GM23338 (cell line): ENCODE measurements around the gene THRA.

Source experiments
- CREB1 ChIP-seq: fragments of 250-450 bp; sonication (Bioruptor Pico); IDR thresholded peaks from 2 replicates; pipeline ENCODE4 v1.5.0; 2020; ENCODE audit warnings: low read depth, mild to moderate bottlenecking, moderate library complexity
- EZH2 ChIP-seq: fragments of 200-600 bp; sonication (generic); IDR thresholded peaks from one replicate; pipeline ENCODE4 v1.8.0; 2017; ENCODE audit warnings: antibody characterized with exemption, mild to moderate bottlenecking, low read depth; ENCODE audit not compliant: unreplicated experiment
- EZH2phosphoT487 ChIP-seq: fragments of 200-600 bp; sonication (generic); IDR thresholded peaks from one replicate; pipeline ENCODE4 v1.8.1; 2018; ENCODE audit warnings: antibody characterized with exemption; ENCODE audit not compliant: unreplicated experiment
- JUNB ChIP-seq: IDR thresholded peaks from one replicate; pipeline ENCODE4 v1.6.1; 2016; ENCODE audit warnings: antibody characterized with exemption; ENCODE audit not compliant: unreplicated experiment
- NANOG ChIP-seq: IDR thresholded peaks from 2 replicates; pipeline ENCODE4 v1.6.1; 2016; ENCODE audit warnings: antibody characterized with exemption, borderline replicate concordance
- POLR2AphosphoS5 ChIP-seq: IDR thresholded peaks from 2 replicates; pipeline ENCODE4 v1.6.1; 2016; ENCODE audit warnings: antibody characterized with exemption, low read depth
- STAT1 ChIP-seq: IDR thresholded peaks from one replicate; pipeline ENCODE4 v1.6.1; 2016; ENCODE audit warnings: antibody characterized with exemption; ENCODE audit not compliant: unreplicated experiment
- ZNF114 ChIP-seq: fragments of 250-450 bp; sonication (Bioruptor Pico); IDR thresholded peaks from 2 replicates; pipeline ENCODE4 v1.5.0; 2020; ENCODE audit warnings: mild to moderate bottlenecking, moderate library complexity
- ZNF331 ChIP-seq: fragments of 250-450 bp; sonication (Bioruptor Pico); IDR thresholded peaks from 2 replicates; pipeline ENCODE4 v1.5.0; 2020; ENCODE audit warnings: low read depth, mild to moderate bottlenecking, moderate library complexity
- TF ChIP-seq, protein P1 (sequence below): IDR thresholded peaks from one replicate; pipeline ENCODE4 v1.6.1; 2018; ENCODE audit warnings: antibody characterized with exemption; ENCODE audit not compliant: unreplicated experiment
- TF ChIP-seq, protein P2 (sequence below), 2 experiments: fragments of 200-600 bp in 1 of 2; sonication (generic) in 1 of 2; conservative IDR thresholded peaks; 2 replicates each; pipeline versions ENCODE4 v1.5.1 to v1.6.1; 2016 to 2017; ENCODE audit warnings: antibody characterized with exemption in 2 of 2, low read depth in 2 of 2, mild to moderate bottlenecking in 2 of 2, moderate library complexity in 1 of 2
- TF ChIP-seq, protein P3 (sequence below): IDR thresholded peaks from 2 replicates; pipeline ENCODE4 v1.6.1; 2016; ENCODE audit warnings: antibody characterized with exemption
- TF ChIP-seq, protein P4 (sequence below): fragments of 250-450 bp; sonication (Bioruptor Pico); IDR thresholded peaks from 2 replicates; pipeline ENCODE4 v1.5.0; 2020; ENCODE audit warnings: mild to moderate bottlenecking, moderate library complexity

DNA sequence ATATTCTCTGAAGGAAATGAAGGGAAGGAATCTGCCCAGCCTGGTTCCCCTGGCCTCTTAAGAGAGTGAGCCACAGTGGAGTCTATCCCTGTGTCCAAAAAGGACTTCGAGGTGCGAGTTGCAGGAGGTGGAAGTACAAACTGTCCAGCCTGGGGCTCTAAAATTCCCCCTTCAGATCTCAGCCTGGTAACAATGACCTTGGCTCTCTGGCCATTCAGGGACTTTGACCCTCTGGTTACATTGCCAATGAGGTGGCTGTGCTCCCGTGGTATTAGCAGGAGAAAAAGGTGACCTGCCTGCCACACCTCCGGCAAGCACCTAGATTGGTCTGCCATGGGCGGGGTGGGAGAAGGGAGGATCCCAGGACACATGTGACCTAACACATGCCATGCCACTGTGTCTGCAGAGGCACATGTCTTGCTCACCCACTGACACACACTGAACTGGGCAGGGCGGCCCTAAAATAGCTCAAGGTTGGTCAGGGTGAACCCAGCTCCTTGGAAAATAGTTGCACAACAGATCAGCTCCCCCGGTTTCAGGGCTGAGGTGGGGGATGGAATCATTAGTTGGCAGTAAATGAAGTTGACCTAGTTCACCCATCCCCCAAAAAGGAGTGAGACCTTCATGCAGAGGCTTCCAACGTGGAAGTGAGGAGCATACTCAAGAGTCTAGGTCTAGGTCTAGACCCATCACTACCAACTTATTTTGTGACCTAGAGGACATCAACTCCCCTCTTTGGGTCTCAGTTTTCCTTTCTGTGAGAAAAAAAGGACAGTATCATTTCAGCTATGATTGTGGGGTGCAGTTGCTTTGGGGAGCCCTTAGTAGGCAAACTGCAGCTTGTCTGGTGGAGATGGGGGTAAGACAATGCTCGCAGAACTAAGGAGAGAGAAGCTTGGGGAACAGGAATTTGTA is 35.4 kb downstream of the THRA start:
- TF ChIP-seq, protein P1, sequence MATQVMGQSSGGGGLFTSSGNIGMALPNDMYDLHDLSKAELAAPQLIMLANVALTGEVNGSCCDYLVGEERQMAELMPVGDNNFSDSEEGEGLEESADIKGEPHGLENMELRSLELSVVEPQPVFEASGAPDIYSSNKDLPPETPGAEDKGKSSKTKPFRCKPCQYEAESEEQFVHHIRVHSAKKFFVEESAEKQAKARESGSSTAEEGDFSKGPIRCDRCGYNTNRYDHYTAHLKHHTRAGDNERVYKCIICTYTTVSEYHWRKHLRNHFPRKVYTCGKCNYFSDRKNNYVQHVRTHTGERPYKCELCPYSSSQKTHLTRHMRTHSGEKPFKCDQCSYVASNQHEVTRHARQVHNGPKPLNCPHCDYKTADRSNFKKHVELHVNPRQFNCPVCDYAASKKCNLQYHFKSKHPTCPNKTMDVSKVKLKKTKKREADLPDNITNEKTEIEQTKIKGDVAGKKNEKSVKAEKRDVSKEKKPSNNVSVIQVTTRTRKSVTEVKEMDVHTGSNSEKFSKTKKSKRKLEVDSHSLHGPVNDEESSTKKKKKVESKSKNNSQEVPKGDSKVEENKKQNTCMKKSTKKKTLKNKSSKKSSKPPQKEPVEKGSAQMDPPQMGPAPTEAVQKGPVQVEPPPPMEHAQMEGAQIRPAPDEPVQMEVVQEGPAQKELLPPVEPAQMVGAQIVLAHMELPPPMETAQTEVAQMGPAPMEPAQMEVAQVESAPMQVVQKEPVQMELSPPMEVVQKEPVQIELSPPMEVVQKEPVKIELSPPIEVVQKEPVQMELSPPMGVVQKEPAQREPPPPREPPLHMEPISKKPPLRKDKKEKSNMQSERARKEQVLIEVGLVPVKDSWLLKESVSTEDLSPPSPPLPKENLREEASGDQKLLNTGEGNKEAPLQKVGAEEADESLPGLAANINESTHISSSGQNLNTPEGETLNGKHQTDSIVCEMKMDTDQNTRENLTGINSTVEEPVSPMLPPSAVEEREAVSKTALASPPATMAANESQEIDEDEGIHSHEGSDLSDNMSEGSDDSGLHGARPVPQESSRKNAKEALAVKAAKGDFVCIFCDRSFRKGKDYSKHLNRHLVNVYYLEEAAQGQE: no peak
- TF ChIP-seq, protein P2, sequence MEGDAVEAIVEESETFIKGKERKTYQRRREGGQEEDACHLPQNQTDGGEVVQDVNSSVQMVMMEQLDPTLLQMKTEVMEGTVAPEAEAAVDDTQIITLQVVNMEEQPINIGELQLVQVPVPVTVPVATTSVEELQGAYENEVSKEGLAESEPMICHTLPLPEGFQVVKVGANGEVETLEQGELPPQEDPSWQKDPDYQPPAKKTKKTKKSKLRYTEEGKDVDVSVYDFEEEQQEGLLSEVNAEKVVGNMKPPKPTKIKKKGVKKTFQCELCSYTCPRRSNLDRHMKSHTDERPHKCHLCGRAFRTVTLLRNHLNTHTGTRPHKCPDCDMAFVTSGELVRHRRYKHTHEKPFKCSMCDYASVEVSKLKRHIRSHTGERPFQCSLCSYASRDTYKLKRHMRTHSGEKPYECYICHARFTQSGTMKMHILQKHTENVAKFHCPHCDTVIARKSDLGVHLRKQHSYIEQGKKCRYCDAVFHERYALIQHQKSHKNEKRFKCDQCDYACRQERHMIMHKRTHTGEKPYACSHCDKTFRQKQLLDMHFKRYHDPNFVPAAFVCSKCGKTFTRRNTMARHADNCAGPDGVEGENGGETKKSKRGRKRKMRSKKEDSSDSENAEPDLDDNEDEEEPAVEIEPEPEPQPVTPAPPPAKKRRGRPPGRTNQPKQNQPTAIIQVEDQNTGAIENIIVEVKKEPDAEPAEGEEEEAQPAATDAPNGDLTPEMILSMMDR (conservative IDR thresholded peaks at IDR 0.05; ENCODE audit: low read depth in 2 of 2): no peak
- TF ChIP-seq, protein P3, sequence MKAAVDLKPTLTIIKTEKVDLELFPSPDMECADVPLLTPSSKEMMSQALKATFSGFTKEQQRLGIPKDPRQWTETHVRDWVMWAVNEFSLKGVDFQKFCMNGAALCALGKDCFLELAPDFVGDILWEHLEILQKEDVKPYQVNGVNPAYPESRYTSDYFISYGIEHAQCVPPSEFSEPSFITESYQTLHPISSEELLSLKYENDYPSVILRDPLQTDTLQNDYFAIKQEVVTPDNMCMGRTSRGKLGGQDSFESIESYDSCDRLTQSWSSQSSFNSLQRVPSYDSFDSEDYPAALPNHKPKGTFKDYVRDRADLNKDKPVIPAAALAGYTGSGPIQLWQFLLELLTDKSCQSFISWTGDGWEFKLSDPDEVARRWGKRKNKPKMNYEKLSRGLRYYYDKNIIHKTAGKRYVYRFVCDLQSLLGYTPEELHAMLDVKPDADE: no peak
- TF ChIP-seq STAT1 (no peak), POLR2AphosphoS5 (no peak), EZH2 (no peak), EZH2phosphoT487 (no peak), JUNB (no peak), ZNF331 (CRISPR knock-in tag) (no peak), CREB1 (CRISPR knock-in tag) (no peak), ZNF114 (CRISPR knock-in tag) (no peak), NANOG (no peak)
- TF ChIP-seq, protein P4, sequence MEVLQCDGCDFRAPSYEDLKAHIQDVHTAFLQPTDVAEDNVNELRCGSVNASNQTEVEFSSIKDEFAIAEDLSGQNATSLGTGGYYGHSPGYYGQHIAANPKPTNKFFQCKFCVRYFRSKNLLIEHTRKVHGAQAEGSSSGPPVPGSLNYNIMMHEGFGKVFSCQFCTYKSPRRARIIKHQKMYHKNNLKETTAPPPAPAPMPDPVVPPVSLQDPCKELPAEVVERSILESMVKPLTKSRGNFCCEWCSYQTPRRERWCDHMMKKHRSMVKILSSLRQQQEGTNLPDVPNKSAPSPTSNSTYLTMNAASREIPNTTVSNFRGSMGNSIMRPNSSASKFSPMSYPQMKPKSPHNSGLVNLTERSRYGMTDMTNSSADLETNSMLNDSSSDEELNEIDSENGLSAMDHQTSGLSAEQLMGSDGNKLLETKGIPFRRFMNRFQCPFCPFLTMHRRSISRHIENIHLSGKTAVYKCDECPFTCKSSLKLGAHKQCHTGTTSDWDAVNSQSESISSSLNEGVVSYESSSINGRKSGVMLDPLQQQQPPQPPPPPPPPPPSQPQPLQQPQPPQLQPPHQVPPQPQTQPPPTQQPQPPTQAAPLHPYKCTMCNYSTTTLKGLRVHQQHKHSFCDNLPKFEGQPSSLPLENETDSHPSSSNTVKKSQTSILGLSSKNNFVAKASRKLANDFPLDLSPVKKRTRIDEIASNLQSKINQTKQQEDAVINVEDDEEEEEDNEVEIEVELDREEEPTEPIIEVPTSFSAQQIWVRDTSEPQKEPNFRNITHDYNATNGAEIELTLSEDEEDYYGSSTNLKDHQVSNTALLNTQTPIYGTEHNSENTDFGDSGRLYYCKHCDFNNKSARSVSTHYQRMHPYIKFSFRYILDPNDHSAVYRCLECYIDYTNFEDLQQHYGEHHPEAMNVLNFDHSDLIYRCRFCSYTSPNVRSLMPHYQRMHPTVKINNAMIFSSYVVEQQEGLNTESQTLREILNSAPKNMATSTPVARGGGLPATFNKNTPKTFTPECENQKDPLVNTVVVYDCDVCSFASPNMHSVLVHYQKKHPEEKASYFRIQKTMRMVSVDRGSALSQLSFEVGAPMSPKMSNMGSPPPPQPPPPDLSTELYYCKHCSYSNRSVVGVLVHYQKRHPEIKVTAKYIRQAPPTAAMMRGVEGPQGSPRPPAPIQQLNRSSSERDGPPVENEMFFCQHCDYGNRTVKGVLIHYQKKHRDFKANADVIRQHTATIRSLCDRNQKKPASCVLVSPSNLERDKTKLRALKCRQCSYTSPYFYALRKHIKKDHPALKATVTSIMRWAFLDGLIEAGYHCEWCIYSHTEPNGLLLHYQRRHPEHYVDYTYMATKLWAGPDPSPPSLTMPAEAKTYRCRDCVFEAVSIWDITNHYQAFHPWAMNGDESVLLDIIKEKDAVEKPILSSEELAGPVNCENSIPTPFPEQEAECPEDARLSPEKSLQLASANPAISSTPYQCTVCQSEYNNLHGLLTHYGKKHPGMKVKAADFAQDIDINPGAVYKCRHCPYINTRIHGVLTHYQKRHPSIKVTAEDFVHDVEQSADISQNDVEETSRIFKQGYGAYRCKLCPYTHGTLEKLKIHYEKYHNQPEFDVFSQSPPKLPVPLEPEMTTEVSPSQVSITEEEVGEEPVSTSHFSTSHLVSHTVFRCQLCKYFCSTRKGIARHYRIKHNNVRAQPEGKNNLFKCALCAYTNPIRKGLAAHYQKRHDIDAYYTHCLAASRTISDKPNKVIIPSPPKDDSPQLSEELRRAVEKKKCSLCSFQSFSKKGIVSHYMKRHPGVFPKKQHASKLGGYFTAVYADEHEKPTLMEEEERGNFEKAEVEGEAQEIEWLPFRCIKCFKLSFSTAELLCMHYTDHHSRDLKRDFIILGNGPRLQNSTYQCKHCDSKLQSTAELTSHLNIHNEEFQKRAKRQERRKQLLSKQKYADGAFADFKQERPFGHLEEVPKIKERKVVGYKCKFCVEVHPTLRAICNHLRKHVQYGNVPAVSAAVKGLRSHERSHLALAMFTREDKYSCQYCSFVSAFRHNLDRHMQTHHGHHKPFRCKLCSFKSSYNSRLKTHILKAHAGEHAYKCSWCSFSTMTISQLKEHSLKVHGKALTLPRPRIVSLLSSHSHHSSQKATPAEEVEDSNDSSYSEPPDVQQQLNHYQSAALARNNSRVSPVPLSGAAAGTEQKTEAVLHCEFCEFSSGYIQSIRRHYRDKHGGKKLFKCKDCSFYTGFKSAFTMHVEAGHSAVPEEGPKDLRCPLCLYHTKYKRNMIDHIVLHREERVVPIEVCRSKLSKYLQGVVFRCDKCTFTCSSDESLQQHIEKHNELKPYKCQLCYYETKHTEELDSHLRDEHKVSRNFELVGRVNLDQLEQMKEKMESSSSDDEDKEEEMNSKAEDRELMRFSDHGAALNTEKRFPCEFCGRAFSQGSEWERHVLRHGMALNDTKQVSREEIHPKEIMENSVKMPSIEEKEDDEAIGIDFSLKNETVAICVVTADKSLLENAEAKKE (CRISPR knock-in tag): 0 out of 2 replicates have a peak, but pooled peaks have one; percentile 32
